Loucy (cell line): Measurements from ENCODE around the gene ATOH7.

Source experiments
- EZH2phosphoT487 ChIP-seq: fragments of 200-600 bp; IDR thresholded peaks from 2 replicates; pipeline ENCODE4 v1.6.1; 2018; ENCODE audit warnings: antibody characterized with exemption, mild to moderate bottlenecking, moderate library complexity, borderline replicate concordance
- TF ChIP-seq, protein P1 (sequence below): fragments of 200-600 bp; sonication (generic); conservative IDR thresholded peaks from 2 replicates; pipeline ENCODE4 v1.5.1; 2014; ENCODE audit warnings: mild to moderate bottlenecking, antibody characterized with exemption, low read length

- TF ChIP-seq, protein P1, sequence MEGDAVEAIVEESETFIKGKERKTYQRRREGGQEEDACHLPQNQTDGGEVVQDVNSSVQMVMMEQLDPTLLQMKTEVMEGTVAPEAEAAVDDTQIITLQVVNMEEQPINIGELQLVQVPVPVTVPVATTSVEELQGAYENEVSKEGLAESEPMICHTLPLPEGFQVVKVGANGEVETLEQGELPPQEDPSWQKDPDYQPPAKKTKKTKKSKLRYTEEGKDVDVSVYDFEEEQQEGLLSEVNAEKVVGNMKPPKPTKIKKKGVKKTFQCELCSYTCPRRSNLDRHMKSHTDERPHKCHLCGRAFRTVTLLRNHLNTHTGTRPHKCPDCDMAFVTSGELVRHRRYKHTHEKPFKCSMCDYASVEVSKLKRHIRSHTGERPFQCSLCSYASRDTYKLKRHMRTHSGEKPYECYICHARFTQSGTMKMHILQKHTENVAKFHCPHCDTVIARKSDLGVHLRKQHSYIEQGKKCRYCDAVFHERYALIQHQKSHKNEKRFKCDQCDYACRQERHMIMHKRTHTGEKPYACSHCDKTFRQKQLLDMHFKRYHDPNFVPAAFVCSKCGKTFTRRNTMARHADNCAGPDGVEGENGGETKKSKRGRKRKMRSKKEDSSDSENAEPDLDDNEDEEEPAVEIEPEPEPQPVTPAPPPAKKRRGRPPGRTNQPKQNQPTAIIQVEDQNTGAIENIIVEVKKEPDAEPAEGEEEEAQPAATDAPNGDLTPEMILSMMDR: no peak
- TF ChIP-seq EZH2phosphoT487: no peak
Observed at GRCh38 chr10:68276224-68276623, 44.3 kb upstream of the ATOH7 start.
